WTC11 (cell line): ENCODE data around the gene RMND5A. TPM values are rescaled to one million over a fixed set of nuclear protein-coding genes. Genes with fewer than 3 reads are reported as not detected.

ENCODE experiments used
- ATAC-seq: fragments of 200-7000 bp; cut with Tn5 transposase; 2 replicates; pipeline ENCODE4 v1.10.0; 2021; ENCODE audit warnings: mild to moderate bottlenecking, moderate library complexity
- CTCF ChIA-PET: fragments of 300-600 bp; sonication (Branson Sonifier 250); formaldehyde crosslinking; loops from one replicate; lab custom pipeline; 2021; ENCODE audit warnings: antibody characterized with exemption; lab: Charles Lee
- POLR2A ChIA-PET: fragments of 350-600 bp; sonication (Branson Sonifier 250); formaldehyde crosslinking; loops from one replicate; lab custom pipeline; 2021; ENCODE audit warnings: antibody characterized with exemption; lab: Charles Lee
- DNase-seq: peaks from one replicate; pipeline ENCODE4 v3.0.0; 2021; ENCODE audit warnings: low spot score
- H3K27ac Mint-ChIP-seq: 2 replicates; pipeline ENCODE4 v1.8.0; 2021; ENCODE audit warnings: mixed read lengths
- H3K27me3 Mint-ChIP-seq: 2 replicates; pipeline ENCODE4 v1.8.0; 2021; ENCODE audit warnings: low read depth, mild to moderate bottlenecking, moderate library complexity, mixed read lengths
- H3K36me3 Mint-ChIP-seq: 2 replicates; pipeline ENCODE4 v1.8.0; 2021; ENCODE audit warnings: mixed read lengths
- H3K4me1 Mint-ChIP-seq: 2 replicates; pipeline ENCODE4 v1.8.0; 2022; ENCODE audit warnings: mixed read lengths
- H3K4me3 Mint-ChIP-seq: 2 replicates; pipeline ENCODE4 v1.8.0; 2021; ENCODE audit warnings: mild to moderate bottlenecking, moderate library complexity, mixed read lengths
- H3K9me3 Mint-ChIP-seq: 2 replicates; pipeline ENCODE4 v1.8.0; 2021; ENCODE audit warnings: mixed read lengths
- AR ChIP-seq: fragments of 250-450 bp; sonication (Bioruptor Pico); IDR thresholded peaks from 2 replicates; pipeline ENCODE4 v1.9.0; 2021; ENCODE audit warnings: mild to moderate bottlenecking
- ATF6 ChIP-seq: sonication (generic); formaldehyde crosslinking; IDR thresholded peaks from 2 replicates; pipeline ENCODE4 v1.8.1; 2023; ENCODE audit warnings: mild to moderate bottlenecking, missing genetic modification reagents
- E2F1 ChIP-seq: sonication (generic); formaldehyde crosslinking; IDR thresholded peaks from 2 replicates; pipeline ENCODE4 v1.8.0; 2022; ENCODE audit warnings: mild to moderate bottlenecking, missing genetic modification reagents
- ELF4 ChIP-seq: sonication (generic); formaldehyde crosslinking; IDR thresholded peaks from 2 replicates; pipeline ENCODE4 v1.8.1; 2022; ENCODE audit warnings: low read depth, mild to moderate bottlenecking, moderate library complexity, missing genetic modification reagents
- ERG ChIP-seq: fragments of 250-450 bp; sonication (Bioruptor Pico); IDR thresholded peaks from 2 replicates; pipeline ENCODE4 v1.8.0; 2021; ENCODE audit warnings: mild to moderate bottlenecking
- ESRRA ChIP-seq: sonication (generic); formaldehyde crosslinking; IDR thresholded peaks from 2 replicates; pipeline ENCODE4 v1.8.1; 2022; ENCODE audit warnings: mild to moderate bottlenecking, missing genetic modification reagents, borderline replicate concordance
- FOXP1 ChIP-seq: sonication (generic); formaldehyde crosslinking; IDR thresholded peaks from 2 replicates; pipeline ENCODE4 v1.8.0; 2022; ENCODE audit warnings: missing genetic modification reagents, mild to moderate bottlenecking, moderate library complexity, borderline replicate concordance
- FOXP4 ChIP-seq: sonication (generic); formaldehyde crosslinking; IDR thresholded peaks from 2 replicates; pipeline ENCODE4 v1.8.0; 2022; ENCODE audit warnings: mild to moderate bottlenecking, missing genetic modification reagents
- GABPB1 ChIP-seq: sonication (generic); formaldehyde crosslinking; IDR thresholded peaks from 2 replicates; pipeline ENCODE4 v1.8.1; 2023; ENCODE audit warnings: mild to moderate bottlenecking, missing genetic modification reagents
- MXD4 ChIP-seq: fragments of 250-450 bp; sonication (Bioruptor Pico); IDR thresholded peaks from 2 replicates; pipeline ENCODE4 v1.8.0; 2021; ENCODE audit warnings: mild to moderate bottlenecking, moderate library complexity, borderline replicate concordance
- PREB ChIP-seq: sonication (generic); formaldehyde crosslinking; IDR thresholded peaks from 2 replicates; pipeline ENCODE4 v1.8.1; 2022; ENCODE audit warnings: mild to moderate bottlenecking, missing genetic modification reagents, moderate library complexity, borderline replicate concordance
- SOX15 ChIP-seq: fragments of 250-450 bp; sonication (Bioruptor Pico); IDR thresholded peaks from 2 replicates; pipeline ENCODE4 v1.9.0; 2021; ENCODE audit warnings: mild to moderate bottlenecking
- USF1 ChIP-seq: sonication (generic); formaldehyde crosslinking; IDR thresholded peaks from 2 replicates; pipeline ENCODE4 v1.8.0; 2022; ENCODE audit warnings: mild to moderate bottlenecking, missing genetic modification reagents
- ZMAT4 ChIP-seq: fragments of 250-450 bp; sonication (Bioruptor Pico); IDR thresholded peaks from 2 replicates; pipeline ENCODE4 v1.9.0; 2021; ENCODE audit warnings: mild to moderate bottlenecking
- ZNF121 ChIP-seq: sonication (generic); formaldehyde crosslinking; IDR thresholded peaks from 2 replicates; pipeline ENCODE4 v1.8.0; 2023; ENCODE audit warnings: missing genetic modification reagents
- ZNF416 ChIP-seq: fragments of 250-450 bp; sonication (Bioruptor Pico); IDR thresholded peaks from 2 replicates; pipeline ENCODE4 v1.9.0; 2021; ENCODE audit warnings: mild to moderate bottlenecking, inconsistent platforms
- ZNF512 ChIP-seq: sonication (generic); formaldehyde crosslinking; IDR thresholded peaks from 2 replicates; pipeline ENCODE4 v1.8.1; 2022; ENCODE audit warnings: missing genetic modification reagents, borderline replicate concordance
- ZNF671 ChIP-seq: fragments of 250-450 bp; sonication (Bioruptor Pico); IDR thresholded peaks from 2 replicates; pipeline ENCODE4 v1.8.0; 2021; ENCODE audit warnings: mild to moderate bottlenecking
- total RNA-seq: library from RNA; stranded (reverse); gene quantifications from 3 replicates; pipeline ENCODE4 v1.2.3, GENCODE V29; 2021

Gene RMND5A
- total RNA-seq, 1 experiment from 2014 or later, result 55.4 TPM

GRCh38 chr2:86765310-86765695 is 45.2 kb downstream of the RMND5A start:
- ATAC-seq (no peak), DNase-seq (no peak)
- ChIA-PET POLR2A (no interaction called here), CTCF (no interaction called here)
- Mint-ChIP-seq H3K4me1 (peaks cover 5% of the 10 kb centered on the region), H3K27ac (no peak overlapping the region), H3K36me3 (peaks cover 34% of the 10 kb centered on the region), H3K4me3 (no peak overlapping the region), H3K9me3 (no peaks in the 10 kb centered on the region), H3K27me3 (no peaks in the 10 kb centered on the region)
- no peak for TF ChIP-seq MXD4
- TF ChIP-seq SOX15 (CRISPR knock-in tag), result no peak
- TF ChIP-seq ZNF416 (CRISPR knock-in tag), result no peak
- no peak for TF ChIP-seq PREB (CRISPR knock-in tag)
- no peak for TF ChIP-seq ERG
- no peak for TF ChIP-seq FOXP4 (CRISPR knock-in tag)
- no peak for TF ChIP-seq ZNF121
- TF ChIP-seq USF1 (CRISPR knock-in tag), result no peak
- no peak for TF ChIP-seq ATF6 (CRISPR knock-in tag)
- no peak for TF ChIP-seq ELF4 (CRISPR knock-in tag)
- TF ChIP-seq FOXP1 (CRISPR knock-in tag), result no peak
- TF ChIP-seq GABPB1 (CRISPR knock-in tag), result no peak
- no peak for TF ChIP-seq ZMAT4

- no peaks in the 10 kb centered on the region for H3K9me3 Mint-ChIP-seq
- ChIA-PET CTCF (no interaction called here), POLR2A (no interaction called here)
- DNase-seq (no peak), ATAC-seq (no peak)
- no peak overlapping the region for H3K27ac Mint-ChIP-seq
- peaks cover 5% of the 10 kb centered on the region for H3K4me1 Mint-ChIP-seq
- no peaks in the 10 kb centered on the region for H3K27me3 Mint-ChIP-seq
- no peak overlapping the region for H3K4me3 Mint-ChIP-seq
- H3K36me3 Mint-ChIP-seq, result peaks cover 60% of the 10 kb centered on the region
- TF ChIP-seq E2F1 (CRISPR knock-in tag) (no peak), AR (no peak), ZNF512 (no peak), ESRRA (CRISPR knock-in tag) (no peak), ZNF671 (CRISPR knock-in tag) (no peak), ZNF416 (CRISPR knock-in tag) (no peak)
These were observed 48.3 kb downstream of the RMND5A start for GRCh38 chr2:86768189-86768949.
